ENCODE data around the gene EPO. TPM values are rescaled to one million over a fixed set of nuclear protein-coding genes. Genes with fewer than 3 reads are reported as not detected.

EPO gene
- total and polyA plus RNA-seq, 4 donors: 1.3 to 22.9 (median 3.4) TPM

- no peak for DNase-seq (ENCODE audit: low spot score)
- H3K27me3 ChIP-seq (ENCODE audit: control insufficient read depth in 4 of 4, insufficient read depth in 4 of 4, low read length in 3 of 4): no peaks in the 10 kb centered on the region
- H3K9me3 ChIP-seq (ENCODE audit: control insufficient read depth in 4 of 4, low read length in 3 of 4): no peaks in the 10 kb centered on the region
- no peaks in the 10 kb centered on the region for H3K36me3 ChIP-seq (ENCODE audit: control insufficient read depth in 4 of 4, insufficient read depth in 3 of 4, low read depth in 1 of 4, low read length in 3 of 4)
- no peaks in the 10 kb centered on the region for H3K4me1 ChIP-seq (ENCODE audit: control insufficient read depth in 4 of 4, insufficient read depth in 4 of 4, low read length in 3 of 4)
- H3K27ac ChIP-seq (ENCODE audit: low read depth in 1 of 2, low read length in 2 of 2): no peak overlapping the region
- H3K9ac ChIP-seq (ENCODE audit: low read depth in 1 of 2, low read length in 2 of 2): no peak overlapping the region
- no peak overlapping the region for H3K4me3 ChIP-seq (ENCODE audit: low read depth in 1 of 3, low read length in 3 of 3)
- no peak for TF ChIP-seq HNF4G (IDR thresholded peaks at IDR 0.05)
- no peak for TF ChIP-seq MAX (IDR thresholded peaks at IDR 0.05)
- TF ChIP-seq YY1 (IDR thresholded peaks at IDR 0.05): no peak
- no peak for TF ChIP-seq SP1 (IDR thresholded peaks at IDR 0.05)
- no peak for TF ChIP-seq RAD21 (IDR thresholded peaks at IDR 0.05)
- no peak for TF ChIP-seq FOXA2 (IDR thresholded peaks at IDR 0.05)
- no peak for TF ChIP-seq EGR1 (IDR thresholded peaks at IDR 0.05; ENCODE audit: low read depth in 2 of 2)
- TF ChIP-seq FOXA1 (IDR thresholded peaks at IDR 0.05): no peak
- TF ChIP-seq REST (IDR thresholded peaks at IDR 0.05): no peak
- TF ChIP-seq HNF4A (conservative IDR thresholded peaks at IDR 0.05): no peak
- no peak for TF ChIP-seq RXRA (IDR thresholded peaks at IDR 0.05)
- no peak for TF ChIP-seq GABPA (IDR thresholded peaks at IDR 0.05 in 1 of 2, conservative IDR thresholded peaks at IDR 0.05 in 1 of 2)
- TF ChIP-seq NR2F2 (IDR thresholded peaks at IDR 0.05): no peak
- TF ChIP-seq, protein P1, sequence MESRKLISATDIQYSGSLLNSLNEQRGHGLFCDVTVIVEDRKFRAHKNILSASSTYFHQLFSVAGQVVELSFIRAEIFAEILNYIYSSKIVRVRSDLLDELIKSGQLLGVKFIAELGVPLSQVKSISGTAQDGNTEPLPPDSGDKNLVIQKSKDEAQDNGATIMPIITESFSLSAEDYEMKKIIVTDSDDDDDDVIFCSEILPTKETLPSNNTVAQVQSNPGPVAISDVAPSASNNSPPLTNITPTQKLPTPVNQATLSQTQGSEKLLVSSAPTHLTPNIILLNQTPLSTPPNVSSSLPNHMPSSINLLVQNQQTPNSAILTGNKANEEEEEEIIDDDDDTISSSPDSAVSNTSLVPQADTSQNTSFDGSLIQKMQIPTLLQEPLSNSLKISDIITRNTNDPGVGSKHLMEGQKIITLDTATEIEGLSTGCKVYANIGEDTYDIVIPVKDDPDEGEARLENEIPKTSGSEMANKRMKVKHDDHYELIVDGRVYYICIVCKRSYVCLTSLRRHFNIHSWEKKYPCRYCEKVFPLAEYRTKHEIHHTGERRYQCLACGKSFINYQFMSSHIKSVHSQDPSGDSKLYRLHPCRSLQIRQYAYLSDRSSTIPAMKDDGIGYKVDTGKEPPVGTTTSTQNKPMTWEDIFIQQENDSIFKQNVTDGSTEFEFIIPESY (IDR thresholded peaks at IDR 0.05): no peak
- WGBS: 92% methylated on average over 14 of the region's 14 CpGs
Observed at GRCh38 chr7:100744605-100745004, 24.3 kb downstream of the EPO start.

GRCh38 chr7:100745184-100745583 lies 24.9 kb downstream of the EPO start:
- no peaks in the 10 kb centered on the region for H3K27me3 ChIP-seq (ENCODE audit: control insufficient read depth in 4 of 4, insufficient read depth in 4 of 4, low read length in 3 of 4)
- H3K4me1 ChIP-seq (ENCODE audit: control insufficient read depth in 4 of 4, insufficient read depth in 4 of 4, low read length in 3 of 4): no peaks in the 10 kb centered on the region
- no peak for DNase-seq (ENCODE audit: low spot score)
- peak overlapping the region in 2 of 3 donors; percentile 24 to 39 for H3K4me3 ChIP-seq (ENCODE audit: low read depth in 1 of 3, low read length in 3 of 3)
- H3K36me3 ChIP-seq (ENCODE audit: control insufficient read depth in 4 of 4, insufficient read depth in 3 of 4, low read depth in 1 of 4, low read length in 3 of 4): no peaks in the 10 kb centered on the region
- 6% methylated on average over 27 of the region's 28 CpGs for WGBS
- no peak overlapping the region for H3K27ac ChIP-seq (ENCODE audit: low read depth in 1 of 2, low read length in 2 of 2)
- H3K9ac ChIP-seq (ENCODE audit: low read depth in 1 of 2, low read length in 2 of 2): no peak overlapping the region
- H3K9me3 ChIP-seq (ENCODE audit: control insufficient read depth in 4 of 4, low read length in 3 of 4): no peaks in the 10 kb centered on the region
- TF ChIP-seq, protein P1 (IDR thresholded peaks at IDR 0.05): no peak
- TF ChIP-seq HNF4G (IDR thresholded peaks at IDR 0.05): no peak
- TF ChIP-seq TAF1 (conservative IDR thresholded peaks at IDR 0.05): no peak
- TF ChIP-seq HNF4A (conservative IDR thresholded peaks at IDR 0.05): no peak
- TF ChIP-seq MAX (IDR thresholded peaks at IDR 0.05): no peak
- TF ChIP-seq NR2F2 (IDR thresholded peaks at IDR 0.05): no peak
- TF ChIP-seq ATF3 (IDR thresholded peaks at IDR 0.05): no peak
- TF ChIP-seq SP1 (IDR thresholded peaks at IDR 0.05): no peak
- no peak for TF ChIP-seq JUND (IDR thresholded peaks at IDR 0.05)
- no peak for TF ChIP-seq REST (IDR thresholded peaks at IDR 0.05)
- TF ChIP-seq GABPA (IDR thresholded peaks at IDR 0.05 in 1 of 2, conservative IDR thresholded peaks at IDR 0.05 in 1 of 2): no peak
- no peak for TF ChIP-seq FOXA2 (IDR thresholded peaks at IDR 0.05)
- TF ChIP-seq CTCF (IDR thresholded peaks at IDR 0.05; ENCODE audit: low read depth, low read length, missing input control): no peak
- TF ChIP-seq EGR1 (IDR thresholded peaks at IDR 0.05; ENCODE audit: low read depth in 2 of 2): no peak
- no peak for TF ChIP-seq FOXA1 (IDR thresholded peaks at IDR 0.05)
